Inflammatory macrophage treated with lipopolysaccharide for 1 hour (primary cell): ENCODE measurements around the gene RAB27B.
"Not testable (repeated sequence)": the region's sequence is repeated elsewhere in the genome, so short reads cannot be mapped to it uniquely, and the experiment has no call there.

ENCODE experiments used
- DNase-seq, 2 donors: peaks; one replicate each; pipeline ENCODE4 v3.0.0-alpha.2; 2020 to 2022

RAB27B gene

GRCh38 chr18:54820785-54821275 lies 7.4 kb upstream of the RAB27B start:
- not testable (repeated sequence) for DNase-seq

GRCh38 chr18:54822872-54823845 lies 5.1 kb upstream of the RAB27B start:
- no peak for DNase-seq

GRCh38 chr18:54824761-54825160 lies 3.5 kb upstream of the RAB27B start:
- DNase-seq: no peak

- DNase-seq: no peak
Observed at GRCh38 chr18:54825601-54826344, 2.5 kb upstream of the RAB27B start.

GRCh38 chr18:54828986-54829385 lies 709 bp downstream of the RAB27B start:
- no peak for DNase-seq

- DNase-seq: no peak
Observed at GRCh38 chr18:54829856-54830255, 1.6 kb downstream of the RAB27B start.

- DNase-seq: no peak
Observed at GRCh38 chr18:54830260-54830659, 2.0 kb downstream of the RAB27B start.

GRCh38 chr18:54830866-54831265 lies 2.6 kb downstream of the RAB27B start:
- no peak for DNase-seq

GRCh38 chr18:54835944-54836343 lies 7.7 kb downstream of the RAB27B start:
- DNase-seq: no peak

GRCh38 chr18:54843314-54843713 lies 15.0 kb downstream of the RAB27B start:
- no peak for DNase-seq

GRCh38 chr18:54845787-54846186 lies 17.5 kb downstream of the RAB27B start:
- no peak for DNase-seq

GRCh38 chr18:54848121-54848520 lies 19.8 kb downstream of the RAB27B start:
- DNase-seq: no peak

GRCh38 chr18:54849683-54850082 lies 21.4 kb downstream of the RAB27B start:
- no peak for DNase-seq

- no peak for DNase-seq
Observed at GRCh38 chr18:54850598-54850997, 22.3 kb downstream of the RAB27B start.

- DNase-seq: no peak
Observed at GRCh38 chr18:54852780-54853675, 24.8 kb downstream of the RAB27B start.

- DNase-seq: not testable (repeated sequence)
Observed at GRCh38 chr18:54855050-54855449, 26.8 kb downstream of the RAB27B start.

- DNase-seq: no peak
Observed at GRCh38 chr18:54856105-54856646, 27.9 kb downstream of the RAB27B start.

- DNase-seq: no peak
Observed at GRCh38 chr18:54857499-54857898, 29.2 kb downstream of the RAB27B start.

- DNase-seq: no peak
Observed at GRCh38 chr18:54859667-54860421, 31.6 kb downstream of the RAB27B start.

- no peak for DNase-seq
Observed at GRCh38 chr18:54860941-54861340, 32.7 kb downstream of the RAB27B start.

GRCh38 chr18:54867131-54867530 lies 38.9 kb downstream of the RAB27B start:
- no peak for DNase-seq

GRCh38 chr18:54871231-54871630 lies 43.0 kb downstream of the RAB27B start:
- DNase-seq: no peak
